ENCODE measurements around the gene MRPL30.

MRPL30 gene

DNA sequence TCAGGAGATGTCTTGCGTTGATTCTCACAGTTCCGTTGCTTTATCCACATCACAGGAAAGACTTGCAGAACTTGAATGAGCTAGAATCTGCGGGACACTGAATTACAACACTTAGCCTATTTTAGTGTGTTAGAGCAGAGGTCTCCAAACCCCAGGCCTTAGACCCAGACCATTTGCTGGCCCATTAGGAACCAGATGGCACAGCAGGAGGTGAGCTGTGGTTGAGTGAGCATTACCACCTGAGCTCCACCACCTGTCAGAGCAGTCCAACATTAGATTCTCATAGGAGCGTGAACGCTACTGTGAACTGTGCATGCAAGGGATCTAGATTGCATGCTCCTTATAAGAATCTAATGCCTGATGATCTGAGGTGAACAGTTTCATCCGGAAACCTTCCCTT is 3.8 kb downstream of the MRPL30 start:
- Histone ChIP-seq H3K27me3 (ENCODE audit: insufficient read depth, low read length) (no peaks in the 10 kb centered on the region), H3K79me2 (ENCODE audit: insufficient read depth, low read length) (peaks cover 48% of the 10 kb centered on the region), H3K36me3 (ENCODE audit: insufficient read depth, low read length) (peaks cover 18% of the 10 kb centered on the region), H3K9me3 (ENCODE audit: low read length) (no peaks in the 10 kb centered on the region), H3K9me2 (ENCODE audit: low read depth, low read length) (no peaks in the 10 kb centered on the region), H3K4me1 (ENCODE audit: insufficient read depth, low read length, severe bottlenecking) (peaks cover 22% of the 10 kb centered on the region), H3K27ac (ENCODE audit: low read depth, low read length, poor library complexity, severe bottlenecking) (no peak overlapping the region), H2AFZ (ENCODE audit: low read length) (no peak overlapping the region), H3F3A (ENCODE audit: insufficient read depth, low read length) (no peaks in the 10 kb centered on the region), H4K20me1 (ENCODE audit: insufficient read depth, low read length) (no peaks in the 10 kb centered on the region; the same call in 1 of the 2 replicates), H3K4me3 (ENCODE audit: low read depth, low read length, poor library complexity, severe bottlenecking) (no peak overlapping the region), H3K4me2 (ENCODE audit: low read length) (no peak overlapping the region), H3K9ac (ENCODE audit: low read length) (no peak overlapping the region)
- TF ChIP-seq, protein P1, sequence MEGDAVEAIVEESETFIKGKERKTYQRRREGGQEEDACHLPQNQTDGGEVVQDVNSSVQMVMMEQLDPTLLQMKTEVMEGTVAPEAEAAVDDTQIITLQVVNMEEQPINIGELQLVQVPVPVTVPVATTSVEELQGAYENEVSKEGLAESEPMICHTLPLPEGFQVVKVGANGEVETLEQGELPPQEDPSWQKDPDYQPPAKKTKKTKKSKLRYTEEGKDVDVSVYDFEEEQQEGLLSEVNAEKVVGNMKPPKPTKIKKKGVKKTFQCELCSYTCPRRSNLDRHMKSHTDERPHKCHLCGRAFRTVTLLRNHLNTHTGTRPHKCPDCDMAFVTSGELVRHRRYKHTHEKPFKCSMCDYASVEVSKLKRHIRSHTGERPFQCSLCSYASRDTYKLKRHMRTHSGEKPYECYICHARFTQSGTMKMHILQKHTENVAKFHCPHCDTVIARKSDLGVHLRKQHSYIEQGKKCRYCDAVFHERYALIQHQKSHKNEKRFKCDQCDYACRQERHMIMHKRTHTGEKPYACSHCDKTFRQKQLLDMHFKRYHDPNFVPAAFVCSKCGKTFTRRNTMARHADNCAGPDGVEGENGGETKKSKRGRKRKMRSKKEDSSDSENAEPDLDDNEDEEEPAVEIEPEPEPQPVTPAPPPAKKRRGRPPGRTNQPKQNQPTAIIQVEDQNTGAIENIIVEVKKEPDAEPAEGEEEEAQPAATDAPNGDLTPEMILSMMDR (IDR thresholded peaks at IDR 0.05; ENCODE audit: low read length) = no peak

DNA sequence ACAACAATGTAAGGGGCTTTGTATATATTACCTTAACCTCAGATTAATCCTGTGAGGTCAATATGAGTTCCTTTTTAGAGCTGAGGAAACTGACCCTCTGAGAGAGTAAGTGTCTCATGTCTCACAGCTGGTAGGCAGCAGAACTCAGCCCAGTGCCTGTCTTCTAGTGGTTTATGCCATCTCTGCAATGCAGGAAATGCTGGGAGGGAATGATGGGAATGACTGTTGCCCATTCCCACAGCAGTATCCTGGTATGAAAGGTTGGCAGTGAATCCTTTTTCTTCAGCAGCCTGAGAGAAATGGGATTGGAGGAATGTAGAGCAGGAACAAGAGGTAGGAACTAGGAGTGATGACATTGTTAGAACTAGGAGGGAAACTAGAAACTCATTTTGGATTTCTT is 6.0 kb downstream of the MRPL30 start:
- Histone ChIP-seq H3K4me3 (ENCODE audit: low read depth, low read length, poor library complexity, severe bottlenecking) (no peak overlapping the region), H3K27me3 (ENCODE audit: insufficient read depth, low read length) (no peaks in the 10 kb centered on the region), H3K79me2 (ENCODE audit: insufficient read depth, low read length) (peaks cover 28% of the 10 kb centered on the region), H3F3A (ENCODE audit: insufficient read depth, low read length) (no peaks in the 10 kb centered on the region), H3K27ac (ENCODE audit: low read depth, low read length, poor library complexity, severe bottlenecking) (no peak overlapping the region), H3K4me2 (ENCODE audit: low read length) (no peak overlapping the region), H3K9me2 (ENCODE audit: low read depth, low read length) (no peaks in the 10 kb centered on the region), H3K36me3 (ENCODE audit: insufficient read depth, low read length) (peaks cover 38% of the 10 kb centered on the region), H2AFZ (ENCODE audit: low read length) (no peak overlapping the region), H3K9ac (ENCODE audit: low read length) (no peak overlapping the region), H4K20me1 (ENCODE audit: insufficient read depth, low read length) (no peaks in the 10 kb centered on the region; the same call in 1 of the 2 replicates), H3K4me1 (ENCODE audit: insufficient read depth, low read length, severe bottlenecking) (peaks cover 9% of the 10 kb centered on the region), H3K9me3 (ENCODE audit: low read length) (no peaks in the 10 kb centered on the region)
- TF ChIP-seq EZH2 (IDR thresholded peaks at IDR 0.05; ENCODE audit: borderline replicate concordance, low read length) = no peak
- TF ChIP-seq, protein P1 (IDR thresholded peaks at IDR 0.05; ENCODE audit: low read length) = no peak

DNA sequence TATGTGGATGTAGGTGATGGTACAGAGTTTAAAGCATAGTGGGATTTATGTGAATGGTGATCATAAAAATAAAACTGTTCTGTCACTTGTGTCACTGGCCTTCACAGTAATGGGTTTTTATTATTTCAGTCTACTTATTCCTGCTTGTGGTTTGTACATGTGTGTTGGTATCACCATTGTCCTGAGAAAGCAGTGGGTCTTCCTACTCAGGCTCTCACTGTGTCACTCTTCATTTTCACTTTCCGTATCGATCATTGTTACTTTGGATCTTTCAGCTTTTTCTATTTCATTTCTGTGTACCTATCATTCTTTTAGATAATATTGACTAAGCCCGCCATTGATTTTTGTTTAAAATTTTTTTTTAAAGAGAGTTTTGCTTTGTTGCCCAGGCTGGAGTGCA is 7.4 kb downstream of the MRPL30 start:
- no peaks in the 10 kb centered on the region; the same call in 1 of the 2 replicates for H4K20me1 ChIP-seq (ENCODE audit: insufficient read depth, low read length)
- H3K9me3 ChIP-seq (ENCODE audit: low read length) = no peaks in the 10 kb centered on the region
- peaks cover 18% of the 10 kb centered on the region for H3K79me2 ChIP-seq (ENCODE audit: insufficient read depth, low read length)
- no peaks in the 10 kb centered on the region for H3K27me3 ChIP-seq (ENCODE audit: insufficient read depth, low read length)
- H3K4me2 ChIP-seq (ENCODE audit: low read length) = no peak overlapping the region
- H3K4me3 ChIP-seq (ENCODE audit: low read depth, low read length, poor library complexity, severe bottlenecking) = no peak overlapping the region
- H3K27ac ChIP-seq (ENCODE audit: low read depth, low read length, poor library complexity, severe bottlenecking) = no peak overlapping the region
- H3K9me2 ChIP-seq (ENCODE audit: low read depth, low read length) = no peaks in the 10 kb centered on the region
- H2AFZ ChIP-seq (ENCODE audit: low read length) = no peak overlapping the region
- H3K9ac ChIP-seq (ENCODE audit: low read length) = no peak overlapping the region
- no peak for TF ChIP-seq EZH2 (IDR thresholded peaks at IDR 0.05; ENCODE audit: borderline replicate concordance, low read length)
- TF ChIP-seq, protein P1 (IDR thresholded peaks at IDR 0.05; ENCODE audit: low read length) = no peak
- no peaks in the 10 kb centered on the region for H3F3A ChIP-seq (ENCODE audit: insufficient read depth, low read length)
- H3K36me3 ChIP-seq (ENCODE audit: insufficient read depth, low read length) = peaks cover 44% of the 10 kb centered on the region
- no peaks in the 10 kb centered on the region for H3K4me1 ChIP-seq (ENCODE audit: insufficient read depth, low read length, severe bottlenecking)

All from OCI-LY1 (cell line).